Effector memory CD4-positive, alpha-beta T cell (primary cell): ENCODE measurements around the gene HORMAD2.

Experiments
- DNase-seq, 3 donors: peaks; one replicate each; pipeline ENCODE4 v3.0.0-alpha.2; 2020
- H3K27ac ChIP-seq: 2 replicates; pipeline ENCODE4 v1.7.0; 2013; ENCODE audit warnings: mild to moderate bottlenecking, low read length, moderate library complexity; ENCODE audit not compliant: insufficient read depth, poor library complexity, severe bottlenecking
- H3K27me3 ChIP-seq: replicated peaks from 2 replicates; pipeline ENCODE4 v1.7.0; 2013; ENCODE audit warnings: mild to moderate bottlenecking, low read length; ENCODE audit not compliant: insufficient read depth, control insufficient read depth, poor library complexity, severe bottlenecking
- H3K36me3 ChIP-seq: 2 replicates; pipeline ENCODE4 v1.7.0; 2013; ENCODE audit warnings: mild to moderate bottlenecking, low read length, moderate library complexity; ENCODE audit not compliant: control insufficient read depth, insufficient read depth
- H3K4me1 ChIP-seq: 2 replicates; pipeline ENCODE4 v1.7.0; 2013; ENCODE audit warnings: low read length, mild to moderate bottlenecking; ENCODE audit not compliant: control insufficient read depth, insufficient read depth, poor library complexity, severe bottlenecking
- H3K4me3 ChIP-seq: 2 replicates; pipeline ENCODE4 v1.7.0; 2013; ENCODE audit warnings: low read length, low read depth, mild to moderate bottlenecking; ENCODE audit not compliant: insufficient read depth, poor library complexity, severe bottlenecking
- H3K9me3 ChIP-seq: 2 replicates; pipeline ENCODE4 v1.7.0; 2013; ENCODE audit warnings: mild to moderate bottlenecking, low read length, moderate library complexity; ENCODE audit not compliant: control insufficient read depth

HORMAD2 gene

GRCh38 chr22:30121960-30122359 lies 41.7 kb downstream of the HORMAD2 start:
- H3K27me3 ChIP-seq, result no peaks in the 10 kb centered on the region
- DNase-seq, result no peak
- H3K27ac ChIP-seq, result no peak overlapping the region
- H3K9me3 ChIP-seq, result no peaks in the 10 kb centered on the region
- H3K36me3 ChIP-seq, result no peaks in the 10 kb centered on the region
- no peak overlapping the region for H3K4me3 ChIP-seq
- H3K4me1 ChIP-seq, result no peaks in the 10 kb centered on the region

GRCh38 chr22:30123463-30123862 lies 43.2 kb downstream of the HORMAD2 start:
- H3K4me1 ChIP-seq, result no peaks in the 10 kb centered on the region
- H3K27ac ChIP-seq, result no peak overlapping the region
- no peak overlapping the region for H3K4me3 ChIP-seq
- H3K27me3 ChIP-seq, result no peaks in the 10 kb centered on the region
- H3K9me3 ChIP-seq, result no peaks in the 10 kb centered on the region
- DNase-seq, result no peak
- H3K36me3 ChIP-seq, result no peaks in the 10 kb centered on the region

GRCh38 chr22:30127749-30128166 lies 47.5 kb downstream of the HORMAD2 start:
- no peaks in the 10 kb centered on the region for H3K4me1 ChIP-seq

GRCh38 chr22:30128511-30128910 lies 48.2 kb downstream of the HORMAD2 start:
- Histone ChIP-seq H3K36me3 (no peaks in the 10 kb centered on the region), H3K27me3 (no peaks in the 10 kb centered on the region), H3K27ac (no peak overlapping the region), H3K9me3 (no peaks in the 10 kb centered on the region), H3K4me1 (no peaks in the 10 kb centered on the region), H3K4me3 (no peak overlapping the region)
- DNase-seq, result no peak

More at GRCh38 chr22:30127749-30128166, 47.5 kb downstream of the HORMAD2 start:
- DNase-seq, result no peak
- no peaks in the 10 kb centered on the region for H3K27me3 ChIP-seq
- H3K4me3 ChIP-seq, result no peak overlapping the region
- no peak overlapping the region for H3K27ac ChIP-seq
- no peaks in the 10 kb centered on the region for H3K36me3 ChIP-seq
- no peaks in the 10 kb centered on the region for H3K9me3 ChIP-seq

GRCh38 chr22:30129636-30130035 lies 49.4 kb downstream of the HORMAD2 start:
- no peaks in the 10 kb centered on the region for H3K9me3 ChIP-seq
- no peak for DNase-seq
- no peak overlapping the region for H3K4me3 ChIP-seq
- H3K27ac ChIP-seq, result no peak overlapping the region
- no peaks in the 10 kb centered on the region for H3K27me3 ChIP-seq
- H3K36me3 ChIP-seq, result no peaks in the 10 kb centered on the region
- no peaks in the 10 kb centered on the region for H3K4me1 ChIP-seq

- H3K27ac ChIP-seq, result no peak overlapping the region
- H3K27me3 ChIP-seq, result no peaks in the 10 kb centered on the region
- no peak overlapping the region for H3K4me3 ChIP-seq
- no peak for DNase-seq
- no peaks in the 10 kb centered on the region for H3K36me3 ChIP-seq
- H3K9me3 ChIP-seq, result no peaks in the 10 kb centered on the region
- no peaks in the 10 kb centered on the region for H3K4me1 ChIP-seq
Measured at GRCh38 chr22:30132290-30132996, 52.2 kb downstream of the HORMAD2 start.

- Histone ChIP-seq H3K27me3 (no peaks in the 10 kb centered on the region), H3K9me3 (peaks cover 3% of the 10 kb centered on the region), H3K4me1 (no peaks in the 10 kb centered on the region), H3K36me3 (no peaks in the 10 kb centered on the region), H3K4me3 (no peak overlapping the region), H3K27ac (no peak overlapping the region)
- no peak for DNase-seq
Measured at GRCh38 chr22:30140414-30140813, 60.1 kb downstream of the HORMAD2 start.

GRCh38 chr22:30143265-30143664 lies 63.0 kb downstream of the HORMAD2 start:
- Histone ChIP-seq H3K4me1 (no peaks in the 10 kb centered on the region), H3K27me3 (no peaks in the 10 kb centered on the region), H3K4me3 (no peak overlapping the region), H3K9me3 (peaks cover 3% of the 10 kb centered on the region), H3K36me3 (no peaks in the 10 kb centered on the region), H3K27ac (no peak overlapping the region)
- DNase-seq, result no peak

GRCh38 chr22:30144391-30144790 lies 64.1 kb downstream of the HORMAD2 start:
- H3K4me3 ChIP-seq, result no peak overlapping the region
- no peaks in the 10 kb centered on the region for H3K4me1 ChIP-seq
- no peaks in the 10 kb centered on the region for H3K36me3 ChIP-seq
- no peak overlapping the region for H3K27ac ChIP-seq
- DNase-seq, result no peak
- H3K9me3 ChIP-seq, result peaks cover 3% of the 10 kb centered on the region
- H3K27me3 ChIP-seq, result no peaks in the 10 kb centered on the region

GRCh38 chr22:30150212-30150611 lies 69.9 kb downstream of the HORMAD2 start:
- DNase-seq, result no peak
- H3K36me3 ChIP-seq, result no peaks in the 10 kb centered on the region
- no peaks in the 10 kb centered on the region for H3K27me3 ChIP-seq
- H3K27ac ChIP-seq, result no peak overlapping the region
- no peaks in the 10 kb centered on the region for H3K4me1 ChIP-seq
- no peak overlapping the region for H3K4me3 ChIP-seq
- H3K9me3 ChIP-seq, result no peaks in the 10 kb centered on the region
